Measurements from ENCODE around the gene THBS2.

Gene THBS2

GRCh38 chr6:169212897-169213813 is 40.5 kb downstream of the THBS2 start:
- TF ChIP-seq CTCF (IDR thresholded peaks at IDR 0.05): peak; percentile 20
- Histone ChIP-seq H3K27ac (peak overlapping the region; percentile 96), H3K4me3 (peak overlapping the region; percentile 59)
- peak; percentile 91 for DNase-seq (ENCODE audit: low spot score)

- DNase-seq (ENCODE audit: low spot score): no peak
- H3K4me3 ChIP-seq: peak overlapping the region; percentile 59
- TF ChIP-seq CTCF (IDR thresholded peaks at IDR 0.05): no peak
- no peak overlapping the region for H3K27ac ChIP-seq
Measured at GRCh38 chr6:169212436-169212835, 41.2 kb downstream of the THBS2 start.

- no peak for DNase-seq (ENCODE audit: low spot score)
- Histone ChIP-seq H3K27ac (no peak overlapping the region), H3K4me3 (no peak overlapping the region)
- no peak for TF ChIP-seq CTCF (IDR thresholded peaks at IDR 0.05)
Measured at GRCh38 chr6:169211881-169212280, 41.8 kb downstream of the THBS2 start.

- no peak for TF ChIP-seq CTCF (IDR thresholded peaks at IDR 0.05)
- no peak for DNase-seq (ENCODE audit: low spot score)
- Histone ChIP-seq H3K4me3 (no peak overlapping the region), H3K27ac (no peak overlapping the region)
Measured at GRCh38 chr6:169210611-169211010, 43.0 kb downstream of the THBS2 start.

- no peak overlapping the region for H3K4me3 ChIP-seq
- no peak for TF ChIP-seq CTCF (IDR thresholded peaks at IDR 0.05)
- no peak for DNase-seq (ENCODE audit: low spot score)
- H3K27ac ChIP-seq: no peak overlapping the region
Measured at GRCh38 chr6:169208011-169208410, 45.6 kb downstream of the THBS2 start.

- Histone ChIP-seq H3K27ac (no peak overlapping the region), H3K4me3 (no peak overlapping the region)
- TF ChIP-seq CTCF (IDR thresholded peaks at IDR 0.05): no peak
- DNase-seq (ENCODE audit: low spot score): no peak
Measured at GRCh38 chr6:169207482-169207881, 46.2 kb downstream of the THBS2 start.

Data from coronary artery (tissue), 2 donors.